ENCODE results near the gene FAM3B.

The FAM3B gene

DNA sequence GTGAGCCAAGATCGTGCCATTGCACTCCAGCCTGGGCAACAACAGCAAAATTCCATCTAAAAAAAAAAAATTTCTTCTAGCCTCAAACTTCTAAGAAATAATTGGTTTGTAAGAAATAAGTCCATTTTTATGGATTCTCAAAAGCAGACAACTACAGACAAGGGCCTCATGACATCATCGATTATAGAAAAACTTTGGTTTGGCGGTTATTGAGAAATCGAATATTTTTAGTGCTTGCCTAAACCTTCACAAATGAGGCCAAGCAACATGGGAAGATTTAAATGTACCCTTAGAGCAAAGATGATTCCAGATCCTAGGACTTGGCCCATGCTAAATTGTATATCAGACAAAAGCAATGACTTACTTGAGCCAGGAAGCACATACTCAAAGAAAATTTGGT lies 81.7 kb downstream of the FAM3B start:
- no peak for DNase-seq (ENCODE audit: low spot score)

- no peak for DNase-seq (ENCODE audit: low spot score)
Measured at GRCh38 chr21:41398831-41399230, 82.2 kb downstream of the FAM3B start.

DNA sequence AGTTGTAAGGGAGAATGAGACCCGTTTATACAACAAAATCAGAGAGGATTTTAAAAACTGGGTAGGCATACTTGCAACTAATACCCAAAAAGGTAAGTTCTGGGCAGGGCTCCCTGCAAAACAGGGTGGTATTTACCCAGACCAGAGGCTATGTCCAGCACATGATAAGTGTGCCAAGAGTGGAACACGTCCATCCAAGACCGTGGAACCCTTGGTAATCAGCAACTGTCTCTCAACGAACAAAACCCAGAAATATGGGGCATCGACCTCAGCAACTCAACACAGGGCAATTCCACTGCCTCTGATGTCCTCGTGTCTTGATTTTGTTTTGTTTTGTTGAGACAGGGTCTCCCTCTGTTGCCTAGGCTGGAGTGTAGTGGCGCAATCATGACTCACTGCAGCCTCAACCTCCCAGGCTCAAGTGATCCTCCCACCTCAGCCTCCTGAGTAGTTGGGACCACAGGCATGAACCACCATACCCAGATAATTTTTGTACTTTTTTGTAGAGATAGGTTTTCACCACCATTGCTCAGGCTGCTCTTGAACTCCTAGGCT lies 82.7 kb downstream of the FAM3B start:
- DNase-seq (ENCODE audit: low spot score), result no peak

GRCh38 chr21:41402231-41402630 lies 85.6 kb downstream of the FAM3B start:
- no peak for DNase-seq (ENCODE audit: low spot score)

DNA sequence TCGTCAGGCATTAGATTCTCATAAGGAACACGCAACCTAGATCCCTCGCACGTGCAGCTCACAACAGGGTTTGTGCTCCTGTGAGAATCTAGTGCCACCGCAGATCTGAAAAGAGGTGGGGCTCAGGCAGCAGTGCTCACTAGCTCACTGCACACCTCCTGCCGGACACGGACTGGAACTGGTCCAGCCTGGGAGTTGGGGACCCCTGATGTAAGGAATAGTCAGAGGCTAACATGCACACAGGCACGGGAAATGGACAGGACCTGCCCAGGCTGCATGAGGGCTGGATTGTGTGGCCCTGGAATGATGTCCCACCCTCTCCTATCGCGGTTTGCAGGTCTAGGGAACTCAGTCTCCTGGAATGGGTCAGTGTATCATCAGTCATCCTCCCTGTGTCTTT lies 86.2 kb downstream of the FAM3B start:
- DNase-seq (ENCODE audit: low spot score), result no peak

DNA sequence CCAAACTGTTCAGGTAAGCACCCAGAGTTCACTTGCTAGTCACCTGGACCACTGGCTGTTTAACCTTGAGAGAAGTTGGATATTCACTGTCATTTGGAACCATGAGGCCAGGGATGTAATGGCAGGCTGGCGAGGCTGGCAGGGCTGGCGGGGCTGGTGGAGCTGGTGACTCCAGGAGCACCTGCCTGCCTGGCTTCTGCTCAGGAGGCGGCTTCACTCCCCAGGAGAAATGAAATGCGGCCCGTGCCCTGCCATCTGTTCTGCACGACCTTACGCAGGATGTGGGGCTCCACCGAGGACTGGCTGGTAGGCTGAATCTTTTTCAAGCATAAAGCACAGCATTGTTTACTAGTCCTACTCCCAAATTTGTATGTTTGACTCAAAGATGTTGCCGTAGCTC lies 86.7 kb downstream of the FAM3B start:
- no peak for DNase-seq (ENCODE audit: low spot score)

- no peak for DNase-seq (ENCODE audit: low spot score)
Measured at GRCh38 chr21:41403966-41404365, 87.4 kb downstream of the FAM3B start.

GRCh38 chr21:41405321-41405720 lies 88.7 kb downstream of the FAM3B start:
- no peak for DNase-seq (ENCODE audit: low spot score)

- DNase-seq (ENCODE audit: low spot score), result no peak
Measured at GRCh38 chr21:41406340-41406739, 89.7 kb downstream of the FAM3B start.
